KMS-11 (cell line): ENCODE measurements around the gene DAP.

ENCODE experiments used
- H2AFZ ChIP-seq: fragments of 200-600 bp; sonication (generic); 2 replicates; pipeline ENCODE4 v1.6.1; 2016; ENCODE audit warnings: antibody characterized with exemption, mixed run types, low read depth
- H3K27ac ChIP-seq: fragments of 200-600 bp; sonication (generic); 2 replicates; pipeline ENCODE4 v1.6.1; 2016; ENCODE audit warnings: mild to moderate bottlenecking, mixed run types
- H3K27me3 ChIP-seq: fragments of 200-600 bp; sonication (generic); 2 replicates; pipeline ENCODE4 v1.6.1; 2017; ENCODE audit warnings: mild to moderate bottlenecking, low read depth, mixed run types, moderate library complexity; ENCODE audit not compliant: insufficient read depth
- H3K36me3 ChIP-seq: fragments of 200-600 bp; sonication (generic); 2 replicates; pipeline ENCODE4 v1.6.1; 2017; ENCODE audit warnings: mild to moderate bottlenecking, mixed run types; ENCODE audit not compliant: insufficient read depth
- H3K4me1 ChIP-seq: fragments of 200-600 bp; sonication (generic); 2 replicates; pipeline ENCODE4 v1.6.1; 2016; ENCODE audit warnings: mild to moderate bottlenecking, low read depth, mixed run types; ENCODE audit not compliant: poor library complexity, severe bottlenecking
- H3K4me2 ChIP-seq: fragments of 200-600 bp; sonication (generic); 2 replicates; pipeline ENCODE4 v1.7.0; 2016; ENCODE audit warnings: mild to moderate bottlenecking, mixed run types
- H3K4me3 ChIP-seq: fragments of 200-600 bp; sonication (generic); IDR thresholded peaks from 2 replicates; pipeline ENCODE4 v1.6.1; 2017; ENCODE audit warnings: low read depth, low read length, mixed read lengths; ENCODE audit not compliant: insufficient read depth
- H3K79me2 ChIP-seq: fragments of 200-600 bp; sonication (generic); 2 replicates; pipeline ENCODE4 v1.6.1; 2016; ENCODE audit warnings: low read depth, mixed run types; ENCODE audit not compliant: insufficient read depth
- H3K9ac ChIP-seq: fragments of 200-600 bp; sonication (generic); 2 replicates; pipeline ENCODE4 v1.6.1; 2016; ENCODE audit warnings: mild to moderate bottlenecking, mixed run types
- H4K20me1 ChIP-seq: fragments of 200-600 bp; sonication (generic); 2 replicates; pipeline ENCODE4 v1.6.1; 2016; ENCODE audit warnings: mild to moderate bottlenecking, mixed run types; ENCODE audit not compliant: insufficient read depth
- TF ChIP-seq, protein P1 (sequence below): fragments of 200-600 bp; sonication (generic); conservative IDR thresholded peaks from 2 replicates; pipeline ENCODE4 v1.6.1; 2017; ENCODE audit warnings: low read depth, mild to moderate bottlenecking, antibody characterized with exemption, low read length, moderate library complexity, mixed read lengths

The DAP gene

DNA sequence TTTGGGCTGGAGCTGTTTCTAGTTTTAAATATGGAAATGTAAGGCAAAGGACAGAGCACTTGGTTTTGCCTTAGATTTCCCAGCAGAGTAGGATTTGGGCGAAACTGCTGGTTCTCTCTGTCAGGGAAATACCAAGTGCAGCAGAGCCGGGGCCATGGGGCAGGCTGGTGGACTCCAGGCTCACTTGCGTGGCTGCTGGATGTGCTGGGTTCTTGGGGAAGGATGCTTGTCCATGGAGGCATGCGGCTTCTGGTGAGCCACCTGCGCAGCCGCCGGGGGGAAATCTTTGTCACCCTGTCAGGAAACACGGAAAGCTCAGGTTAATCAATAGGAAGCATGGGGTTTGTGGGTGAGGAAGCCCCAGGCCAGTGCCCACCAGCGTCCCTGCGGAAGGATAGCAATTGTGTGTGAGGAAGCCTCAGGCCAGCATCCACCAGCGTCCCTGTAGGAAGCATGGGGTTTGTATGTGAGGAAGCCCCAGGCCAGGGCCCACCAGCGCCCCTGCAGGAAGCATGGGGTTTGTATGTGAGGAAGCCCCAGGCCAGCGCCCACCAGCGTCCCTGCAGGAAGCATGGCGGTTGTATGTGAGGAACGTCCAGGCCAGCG lies 80.1 kb downstream of the DAP start:
- Histone ChIP-seq H4K20me1 (no peaks in the 10 kb centered on the region), H3K36me3 (no peaks in the 10 kb centered on the region), H2AFZ (no peak overlapping the region), H3K9ac (no peak overlapping the region), H3K27ac (no peak overlapping the region), H3K4me3 (no peak overlapping the region), H3K4me1 (no peaks in the 10 kb centered on the region), H3K4me2 (no peak overlapping the region), H3K27me3 (no peaks in the 10 kb centered on the region), H3K79me2 (no peaks in the 10 kb centered on the region)
- TF ChIP-seq, protein P1, sequence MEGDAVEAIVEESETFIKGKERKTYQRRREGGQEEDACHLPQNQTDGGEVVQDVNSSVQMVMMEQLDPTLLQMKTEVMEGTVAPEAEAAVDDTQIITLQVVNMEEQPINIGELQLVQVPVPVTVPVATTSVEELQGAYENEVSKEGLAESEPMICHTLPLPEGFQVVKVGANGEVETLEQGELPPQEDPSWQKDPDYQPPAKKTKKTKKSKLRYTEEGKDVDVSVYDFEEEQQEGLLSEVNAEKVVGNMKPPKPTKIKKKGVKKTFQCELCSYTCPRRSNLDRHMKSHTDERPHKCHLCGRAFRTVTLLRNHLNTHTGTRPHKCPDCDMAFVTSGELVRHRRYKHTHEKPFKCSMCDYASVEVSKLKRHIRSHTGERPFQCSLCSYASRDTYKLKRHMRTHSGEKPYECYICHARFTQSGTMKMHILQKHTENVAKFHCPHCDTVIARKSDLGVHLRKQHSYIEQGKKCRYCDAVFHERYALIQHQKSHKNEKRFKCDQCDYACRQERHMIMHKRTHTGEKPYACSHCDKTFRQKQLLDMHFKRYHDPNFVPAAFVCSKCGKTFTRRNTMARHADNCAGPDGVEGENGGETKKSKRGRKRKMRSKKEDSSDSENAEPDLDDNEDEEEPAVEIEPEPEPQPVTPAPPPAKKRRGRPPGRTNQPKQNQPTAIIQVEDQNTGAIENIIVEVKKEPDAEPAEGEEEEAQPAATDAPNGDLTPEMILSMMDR: no peak

DNA sequence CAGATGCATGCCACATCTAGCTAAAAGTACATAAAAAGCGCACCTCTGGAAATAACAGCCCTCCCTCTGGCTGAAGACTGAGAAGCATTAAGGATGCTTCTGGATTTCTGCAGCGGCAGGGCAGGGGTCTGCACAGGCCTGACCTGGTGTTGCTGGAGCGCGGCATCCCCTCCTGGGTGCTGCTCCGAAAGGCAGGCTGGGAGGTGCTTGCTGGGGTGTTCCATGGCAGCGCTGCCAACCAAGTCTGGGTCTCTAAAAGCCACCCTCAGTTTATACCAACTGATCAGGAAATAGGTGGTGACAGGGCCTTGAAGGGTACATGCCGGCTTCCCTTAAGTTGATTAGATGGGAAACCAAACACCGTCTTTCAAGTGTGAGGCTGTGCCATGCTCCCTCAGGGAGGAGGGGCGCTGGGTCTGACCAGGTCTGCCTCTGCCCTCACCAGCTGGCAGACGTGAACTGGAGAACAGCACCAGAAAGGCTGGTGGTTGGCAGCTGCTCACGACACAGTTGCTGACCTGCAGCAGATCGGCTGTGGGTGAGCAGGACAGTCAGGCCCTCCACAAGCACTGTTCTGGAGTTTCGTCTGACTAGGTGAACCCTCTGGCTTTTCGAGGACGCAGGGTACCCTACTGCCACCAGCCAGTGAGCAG lies 81.6 kb downstream of the DAP start:
- H3K4me3 ChIP-seq: no peak overlapping the region
- H3K79me2 ChIP-seq: no peaks in the 10 kb centered on the region
- H3K4me2 ChIP-seq: no peak overlapping the region
- H3K27me3 ChIP-seq: no peaks in the 10 kb centered on the region
- H4K20me1 ChIP-seq: no peaks in the 10 kb centered on the region
- H3K4me1 ChIP-seq: no peaks in the 10 kb centered on the region
- no peak overlapping the region for H2AFZ ChIP-seq
- H3K9ac ChIP-seq: no peak overlapping the region
- H3K27ac ChIP-seq: no peak overlapping the region
- no peaks in the 10 kb centered on the region for H3K36me3 ChIP-seq
- TF ChIP-seq, protein P1: no peak

DNA sequence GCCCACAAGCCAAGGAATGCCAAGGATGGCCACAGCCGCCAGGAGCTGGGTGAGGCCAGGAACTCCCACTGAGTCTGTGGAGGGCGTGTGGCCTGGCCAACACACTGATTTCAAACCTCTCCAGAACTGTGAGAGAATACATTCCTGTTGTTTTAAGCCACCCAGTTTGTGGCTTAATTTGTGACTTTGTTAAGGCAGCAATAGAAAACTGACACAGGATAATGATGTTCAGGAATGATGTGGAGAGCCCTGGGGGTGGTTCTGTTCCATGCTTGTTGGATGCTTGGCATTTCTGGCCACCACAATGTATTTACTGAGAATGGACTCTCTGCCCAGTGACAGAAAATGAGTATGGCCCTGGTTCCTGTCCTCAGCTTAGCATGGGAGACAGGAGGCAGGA lies 82.8 kb downstream of the DAP start:
- H3K4me3 ChIP-seq: no peak overlapping the region
- H2AFZ ChIP-seq: no peak overlapping the region
- no peaks in the 10 kb centered on the region for H3K27me3 ChIP-seq
- H3K4me2 ChIP-seq: no peak overlapping the region
- no peaks in the 10 kb centered on the region for H3K4me1 ChIP-seq
- no peaks in the 10 kb centered on the region for H3K36me3 ChIP-seq
- H3K79me2 ChIP-seq: no peaks in the 10 kb centered on the region
- no peaks in the 10 kb centered on the region for H4K20me1 ChIP-seq
- H3K9ac ChIP-seq: no peak overlapping the region
- TF ChIP-seq, protein P1: no peak
- no peak overlapping the region for H3K27ac ChIP-seq

DNA sequence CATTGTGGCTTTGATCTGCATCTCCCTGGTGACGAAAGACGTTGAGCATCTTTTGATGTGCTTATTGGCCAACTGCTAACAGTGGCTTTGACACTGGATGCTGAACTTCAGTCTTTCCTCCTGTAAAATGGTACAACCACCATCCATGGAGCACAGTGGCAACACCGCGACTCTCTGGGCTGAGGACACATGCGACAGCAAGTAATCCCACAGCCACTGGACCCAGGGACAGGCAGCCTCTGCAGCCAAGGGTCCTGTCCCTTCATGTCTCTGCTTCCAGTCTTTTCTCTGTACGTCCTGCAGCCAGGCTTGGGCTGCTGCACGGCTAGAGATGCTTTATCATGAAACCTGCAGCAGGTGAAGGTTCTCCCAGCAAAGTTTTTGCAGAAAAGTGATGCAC lies 83.5 kb downstream of the DAP start:
- H3K4me3 ChIP-seq: no peak overlapping the region
- TF ChIP-seq, protein P1: no peak
- no peak overlapping the region for H3K27ac ChIP-seq
- H2AFZ ChIP-seq: no peak overlapping the region
- no peaks in the 10 kb centered on the region for H4K20me1 ChIP-seq
- H3K36me3 ChIP-seq: no peaks in the 10 kb centered on the region
- no peak overlapping the region for H3K4me2 ChIP-seq
- no peak overlapping the region for H3K9ac ChIP-seq
- H3K27me3 ChIP-seq: no peaks in the 10 kb centered on the region
- no peaks in the 10 kb centered on the region for H3K4me1 ChIP-seq
- H3K79me2 ChIP-seq: no peaks in the 10 kb centered on the region
